HCEC 1CT (cell line): ENCODE measurements around the gene ASTN2.
"Not testable (repeated sequence)": the region's sequence is repeated elsewhere in the genome, so short reads cannot be mapped to it uniquely, and the experiment has no call there.

Source experiments
- DNase-seq: peaks from one replicate; pipeline ENCODE4 v3.0.0-alpha.2; 2017

Gene ASTN2

DNA sequence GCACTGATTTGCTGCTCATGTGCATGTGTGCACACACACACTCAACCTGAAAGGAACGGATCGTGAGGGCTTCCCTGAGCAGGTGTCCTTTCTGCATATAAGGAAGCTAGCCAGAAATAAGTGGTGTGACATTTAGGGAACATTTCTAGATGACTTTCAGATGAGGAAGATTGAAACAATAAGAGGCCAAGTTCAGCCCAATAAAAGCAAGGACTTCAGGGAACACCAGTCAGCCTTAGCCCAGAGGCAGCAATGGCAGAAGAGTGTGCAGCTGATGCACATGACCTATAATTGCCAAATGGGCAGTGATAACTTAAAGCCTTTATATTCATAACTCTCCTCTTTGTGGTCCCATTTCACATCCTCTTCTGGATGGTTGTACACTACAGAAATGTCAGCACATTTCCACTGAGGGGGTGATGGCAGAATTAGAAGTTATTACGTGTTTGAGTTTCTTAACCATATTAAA lies 472.2 kb downstream of the ASTN2 start:
- no peak for DNase-seq

- DNase-seq = no peak
Observed at GRCh38 chr9:116941266-116941665, 473.6 kb downstream of the ASTN2 start.

DNA sequence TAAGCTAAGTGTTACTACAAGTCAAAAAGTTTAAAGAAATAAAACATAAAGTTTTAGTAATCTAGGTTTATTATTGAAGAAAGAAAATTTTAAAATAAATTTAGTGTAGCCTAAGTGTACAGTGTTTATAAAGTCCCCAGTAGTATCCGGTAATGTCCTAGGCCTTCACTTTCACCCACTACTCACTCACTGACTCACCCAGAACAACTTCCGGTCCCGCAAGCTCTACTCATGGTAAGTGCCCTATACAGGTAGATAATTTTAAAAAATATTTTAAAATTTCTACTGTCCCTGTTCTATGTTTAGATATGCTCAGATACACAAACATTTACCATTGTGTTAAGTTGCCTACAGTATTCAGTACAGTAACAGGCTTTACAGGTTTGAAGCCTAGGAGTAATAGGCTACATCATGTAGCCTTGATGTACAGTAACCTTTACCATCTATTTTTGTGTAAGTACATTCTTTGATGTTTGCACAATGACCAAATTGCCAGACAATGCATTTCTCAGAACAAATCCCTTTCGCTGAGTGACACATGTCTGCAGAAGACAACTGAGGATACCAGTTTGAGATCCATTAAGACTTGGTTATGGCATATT lies 474.1 kb downstream of the ASTN2 start:
- DNase-seq = no peak

DNA sequence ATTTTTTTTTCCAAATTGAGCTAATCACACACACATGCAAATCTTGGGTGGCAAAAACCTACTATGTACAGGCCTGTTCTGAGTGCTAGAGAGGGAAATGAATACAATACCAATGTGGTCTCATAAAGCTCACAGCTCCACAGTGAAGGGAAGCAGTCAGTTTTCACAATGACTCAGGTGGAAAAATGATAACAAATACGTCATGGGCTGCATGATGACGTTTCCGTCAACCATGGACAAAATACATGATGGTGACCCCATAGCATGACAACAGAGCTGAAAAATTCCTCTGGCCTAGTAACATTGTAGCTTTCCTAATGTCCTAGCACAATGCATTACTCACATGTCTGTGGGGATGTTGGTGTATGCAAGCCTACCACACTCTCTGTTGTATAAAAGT lies 475.2 kb downstream of the ASTN2 start:
- no peak for DNase-seq

GRCh38 chr9:116939161-116939560 lies 475.7 kb downstream of the ASTN2 start:
- no peak for DNase-seq

GRCh38 chr9:116937361-116937760 lies 477.5 kb downstream of the ASTN2 start:
- no peak for DNase-seq

GRCh38 chr9:116935149-116935897 lies 479.5 kb downstream of the ASTN2 start:
- no peak for DNase-seq

DNA sequence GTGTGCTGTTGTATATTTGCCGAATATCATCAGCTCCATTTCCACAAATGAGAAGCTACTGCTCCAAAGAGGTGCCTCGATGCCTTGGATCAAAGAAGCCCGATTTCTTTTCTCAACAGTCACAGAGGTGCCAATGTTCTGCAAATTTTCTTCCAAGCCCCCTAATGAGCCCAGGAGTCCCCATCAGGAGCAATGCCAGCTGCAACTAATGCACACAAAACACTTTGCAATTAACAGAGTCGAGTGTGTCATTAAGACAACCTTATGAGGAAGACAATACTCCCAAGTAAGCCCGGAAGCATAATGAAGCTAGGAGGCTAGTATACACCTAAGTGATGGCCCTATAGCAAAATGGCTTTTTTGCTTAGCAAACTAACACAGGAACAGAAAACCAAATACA lies 480.7 kb downstream of the ASTN2 start:
- DNase-seq = no peak

GRCh38 chr9:116933251-116933650 lies 481.6 kb downstream of the ASTN2 start:
- DNase-seq = no peak

DNA sequence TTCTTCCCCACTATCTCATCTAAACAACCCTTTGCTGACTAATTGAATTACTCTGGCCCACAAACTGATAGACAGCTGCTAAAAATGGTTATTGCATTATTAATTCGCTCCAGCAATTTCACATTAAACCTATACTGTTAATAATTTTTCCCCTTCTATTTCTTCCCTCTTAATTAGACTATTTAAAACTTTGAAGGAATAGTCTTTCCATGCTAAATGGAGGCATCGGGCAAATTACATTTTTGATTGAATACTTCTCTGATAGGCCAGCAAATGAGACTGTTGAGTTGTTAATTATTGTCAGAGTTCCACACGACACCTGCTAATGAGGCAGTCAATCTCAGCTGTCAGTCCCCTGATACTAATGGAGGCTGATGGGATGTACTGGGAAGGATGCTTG lies 485.2 kb downstream of the ASTN2 start:
- no peak for DNase-seq

- DNase-seq = no peak
Observed at GRCh38 chr9:116928884-116929283, 486.0 kb downstream of the ASTN2 start.

DNA sequence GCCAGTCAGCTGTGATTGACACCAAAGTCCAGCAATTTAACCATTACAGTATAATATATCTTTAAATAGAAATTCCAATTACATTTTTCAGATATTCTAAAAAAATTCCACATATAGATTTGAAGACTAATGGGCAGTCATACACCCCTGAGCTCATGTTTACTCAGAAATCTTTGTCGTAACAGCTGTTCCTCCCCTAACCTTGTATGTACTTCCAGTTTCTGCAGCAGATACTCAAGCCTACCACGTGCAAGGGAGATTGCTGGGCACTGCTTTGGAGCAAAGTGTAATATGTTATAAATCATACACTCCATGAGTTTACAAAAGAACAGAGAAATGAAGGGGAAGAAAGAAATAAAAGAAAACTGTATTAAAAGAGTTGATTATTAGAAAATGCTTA lies 486.6 kb downstream of the ASTN2 start:
- no peak for DNase-seq

DNA sequence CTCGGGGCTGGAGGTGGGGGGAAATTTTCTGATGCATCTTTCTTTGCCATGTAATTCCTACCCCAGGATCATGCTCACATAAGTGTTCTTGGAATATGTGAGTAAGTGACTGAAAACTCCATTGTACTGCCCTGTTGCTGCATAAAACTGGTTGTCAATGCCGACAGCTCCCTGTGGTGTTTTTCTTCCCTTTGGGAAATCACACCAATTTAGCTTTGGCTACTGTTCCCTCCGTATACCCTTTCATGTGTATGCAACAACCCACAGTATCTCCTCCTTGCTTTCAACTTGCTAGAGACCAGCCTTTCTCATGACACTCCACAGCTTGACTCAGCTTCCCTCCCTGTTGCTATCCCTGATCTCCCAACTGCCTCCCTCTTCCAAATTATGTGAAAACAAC lies 487.1 kb downstream of the ASTN2 start:
- DNase-seq = no peak

- DNase-seq = no peak
Observed at GRCh38 chr9:116925121-116925520, 489.7 kb downstream of the ASTN2 start.

- no peak for DNase-seq
Observed at GRCh38 chr9:116924462-116925110, 490.3 kb downstream of the ASTN2 start.

GRCh38 chr9:116917895-116918508 lies 496.9 kb downstream of the ASTN2 start:
- DNase-seq = not testable (repeated sequence)

GRCh38 chr9:116913536-116913935 lies 501.3 kb downstream of the ASTN2 start:
- no peak for DNase-seq

- DNase-seq = no peak
Observed at GRCh38 chr9:116910201-116910600, 504.7 kb downstream of the ASTN2 start.

DNA sequence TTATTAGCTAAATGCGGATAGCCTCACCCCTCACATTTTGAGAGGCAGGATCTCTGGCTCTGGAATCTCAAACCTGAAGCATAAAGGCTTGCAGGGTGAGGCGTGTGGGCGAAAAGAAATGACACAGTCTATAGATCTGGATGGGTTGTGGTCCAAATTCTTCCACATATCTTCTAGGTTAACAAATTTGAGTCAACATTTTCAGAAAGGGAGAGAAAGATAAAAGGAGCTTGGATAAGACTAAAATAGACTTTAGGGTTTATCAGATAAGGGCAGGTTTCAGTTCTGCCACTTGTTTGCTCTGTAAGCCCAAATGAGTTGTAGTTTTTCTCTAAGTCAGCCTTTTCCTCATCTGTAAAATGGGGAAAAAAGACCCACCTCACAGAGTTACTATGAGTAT lies 506.9 kb downstream of the ASTN2 start:
- no peak for DNase-seq

DNA sequence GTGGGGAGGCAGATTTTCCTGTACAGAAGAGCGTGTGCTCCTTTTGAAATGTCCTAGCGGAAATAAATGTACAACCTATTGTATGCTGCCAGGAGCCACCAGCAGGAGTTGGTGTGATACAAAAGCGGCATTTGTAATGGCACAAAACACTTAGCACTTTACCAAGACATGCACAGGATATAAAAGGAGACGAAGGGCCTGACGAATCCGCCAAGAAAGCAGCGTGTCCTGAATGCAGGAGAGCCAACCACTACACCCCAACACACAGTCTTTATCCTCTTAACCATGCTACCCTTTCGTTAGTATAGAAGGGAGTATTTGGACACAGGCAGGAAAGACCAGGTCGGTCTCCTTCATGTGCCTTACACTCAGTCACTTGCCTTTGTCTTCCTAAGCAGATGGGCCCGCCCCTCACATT lies 509.7 kb downstream of the ASTN2 start:
- DNase-seq = no peak

DNA sequence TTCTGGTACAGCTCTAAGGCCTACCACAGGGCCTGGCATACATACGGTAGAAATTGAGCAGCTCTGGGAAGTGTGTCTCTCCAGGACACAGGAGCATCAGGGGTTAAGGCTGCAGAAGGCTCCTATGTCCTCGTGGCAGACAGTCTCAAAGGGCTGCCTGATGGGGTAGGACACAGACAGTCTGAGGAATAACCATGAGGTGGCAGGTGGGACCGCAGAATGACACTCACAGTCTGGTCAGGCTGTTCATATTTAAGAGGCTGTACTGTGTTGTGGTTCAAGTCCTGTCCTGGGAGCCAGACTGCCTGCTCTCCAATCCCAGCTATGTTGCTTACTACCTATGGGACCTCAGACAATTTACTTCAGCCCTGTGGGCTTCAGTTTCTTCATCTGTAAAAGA lies 510.7 kb downstream of the ASTN2 start:
- no peak for DNase-seq

GRCh38 chr9:116901260-116901659 lies 513.6 kb downstream of the ASTN2 start:
- DNase-seq = no peak

- DNase-seq = no peak
Observed at GRCh38 chr9:116900543-116900942, 514.3 kb downstream of the ASTN2 start.

GRCh38 chr9:116900007-116900367 lies 514.9 kb downstream of the ASTN2 start:
- no peak for DNase-seq
